ENCODE data around the gene ECEL1.

- no peak for TF ChIP-seq EZH2 (IDR thresholded peaks at IDR 0.05; ENCODE audit: insufficient read depth, poor library complexity, severe bottlenecking)
- TF ChIP-seq EZH2phosphoT487 (IDR thresholded peaks at IDR 0.05; ENCODE audit: insufficient read depth, low read depth): no peak
Measured at GRCh38 chr2:232476045-232476444, 11.6 kb downstream of the ECEL1 start.
